GM23338 (cell line): Measurements from ENCODE around the gene GVQW3. TPM values are rescaled to one million over a fixed set of nuclear protein-coding genes. Genes with fewer than 3 reads are reported as not detected.

Source experiments
- ATAC-seq: fragments of 200-7000 bp; cut with Tn5 transposase; 3 replicates; pipeline ENCODE4 v1.9.1; 2020
- DNase-seq: peaks from one replicate; pipeline ENCODE4 v3.0.0-alpha.2; 2015; ENCODE audit warnings: low spot score
- H2AFZ ChIP-seq: fragments of 200-600 bp; sonication (generic); 2 replicates; pipeline ENCODE4 v1.8.0; 2016; ENCODE audit warnings: antibody characterized with exemption, mild to moderate bottlenecking, moderate library complexity
- H3F3A ChIP-seq: fragments of 200-600 bp; sonication (generic); replicated peaks from 2 replicates; pipeline ENCODE4 v1.8.0; 2017; ENCODE audit warnings: antibody characterized with exemption, mixed run types, low read depth
- H3K27ac ChIP-seq: fragments of 200-600 bp; sonication (generic); 2 replicates; pipeline ENCODE4 v1.6.1; 2016; ENCODE audit warnings: low read depth
- H3K27me3 ChIP-seq: fragments of 200-600 bp; sonication (generic); 2 replicates; pipeline ENCODE4 v1.8.0; 2016; ENCODE audit warnings: mild to moderate bottlenecking, mixed run types, moderate library complexity; ENCODE audit not compliant: insufficient read depth
- H3K36me3 ChIP-seq: fragments of 200-600 bp; sonication (generic); 2 replicates; pipeline ENCODE4 v1.8.0; 2016; ENCODE audit warnings: mild to moderate bottlenecking; ENCODE audit not compliant: insufficient read depth
- H3K4me1 ChIP-seq: fragments of 200-600 bp; sonication (generic); 2 replicates; pipeline ENCODE4 v1.8.0; 2016; ENCODE audit warnings: mild to moderate bottlenecking, moderate library complexity; ENCODE audit not compliant: insufficient read depth
- H3K4me2 ChIP-seq: fragments of 200-600 bp; sonication (generic); 2 replicates; pipeline ENCODE4 v1.7.1; 2017; ENCODE audit warnings: mixed run types
- H3K4me3 ChIP-seq: fragments of 200-600 bp; sonication (generic); 2 replicates; pipeline ENCODE4 v1.6.1; 2016; ENCODE audit warnings: mixed run types
- H3K79me2 ChIP-seq: fragments of 200-600 bp; sonication (generic); replicated peaks from 2 replicates; pipeline ENCODE4 v1.8.0; 2017; ENCODE audit warnings: mild to moderate bottlenecking; ENCODE audit not compliant: insufficient read depth
- H3K9me2 ChIP-seq: fragments of 200-600 bp; sonication (generic); 2 replicates; pipeline ENCODE4 v1.8.0; 2017; ENCODE audit not compliant: insufficient read depth
- H4K20me1 ChIP-seq: fragments of 200-600 bp; sonication (generic); replicated peaks from 2 replicates; pipeline ENCODE4 v1.8.0; 2017; ENCODE audit warnings: mild to moderate bottlenecking; ENCODE audit not compliant: insufficient read depth
- H3K27ac Mint-ChIP-seq: 2 replicates; pipeline ENCODE4 v1.8.0; 2020; ENCODE audit warnings: inconsistent platforms, mild to moderate bottlenecking, moderate library complexity, mixed read lengths
- H3K27me3 Mint-ChIP-seq: 3 replicates; pipeline ENCODE4 v1.8.0; 2022; ENCODE audit warnings: low read depth, mild to moderate bottlenecking, moderate library complexity, mixed read lengths, inconsistent platforms; ENCODE audit not compliant: insufficient read depth, poor library complexity
- H3K36me3 Mint-ChIP-seq: 3 replicates; pipeline ENCODE4 v1.8.0; 2021; ENCODE audit warnings: low read depth, mild to moderate bottlenecking, inconsistent platforms, moderate library complexity, mixed read lengths
- H3K4me1 Mint-ChIP-seq: 3 replicates; pipeline ENCODE4 v1.8.0; 2020; ENCODE audit warnings: mild to moderate bottlenecking, inconsistent platforms, mixed read lengths
- H3K4me3 Mint-ChIP-seq: 3 replicates; pipeline ENCODE4 v1.8.0; 2021; ENCODE audit warnings: moderate library complexity, mild to moderate bottlenecking, inconsistent platforms, mixed read lengths
- H3K9me3 Mint-ChIP-seq: 3 replicates; pipeline ENCODE4 v1.8.0; 2020; ENCODE audit warnings: moderate library complexity, mild to moderate bottlenecking, inconsistent platforms, mixed read lengths
- STAT1 ChIP-seq: IDR thresholded peaks from one replicate; pipeline ENCODE4 v1.6.1; 2016; ENCODE audit warnings: antibody characterized with exemption; ENCODE audit not compliant: unreplicated experiment
- ZNF331 ChIP-seq: fragments of 250-450 bp; sonication (Bioruptor Pico); IDR thresholded peaks from 2 replicates; pipeline ENCODE4 v1.5.0; 2020; ENCODE audit warnings: low read depth, mild to moderate bottlenecking, moderate library complexity
- polyA plus RNA-seq: library from polyadenylated mRNA; unstranded; fragments of >200 nt; fragmentation: Nextera tagmentation; extraction: Ambion mirVana; gene quantifications from 2 replicates; pipeline ENCODE4 v1.2.1, GENCODE V29; 2016
- total RNA-seq: library from RNA; depleted of rRNA; stranded (reverse); fragments of >200 nt; shearing (Covaris generic); gene quantifications from 2 replicates; pipeline ENCODE4 v1.2.3, GENCODE V29; 2014
- TF ChIP-seq, protein P1 (sequence below), 2 experiments: fragments of 200-600 bp in 1 of 2; sonication (generic) in 1 of 2; conservative IDR thresholded peaks; 2 replicates each; pipeline versions ENCODE4 v1.5.1 to v1.6.1; 2016 to 2017; ENCODE audit warnings: antibody characterized with exemption in 2 of 2, low read depth in 2 of 2, mild to moderate bottlenecking in 2 of 2, moderate library complexity in 1 of 2
- TF ChIP-seq, protein P2 (sequence below): IDR thresholded peaks from 2 replicates; pipeline ENCODE4 v1.6.1; 2016; ENCODE audit warnings: antibody characterized with exemption
- TF ChIP-seq, protein P3 (sequence below): fragments of 250-450 bp; sonication (Bioruptor Pico); IDR thresholded peaks from 2 replicates; pipeline ENCODE4 v1.5.0; 2020; ENCODE audit warnings: mild to moderate bottlenecking, moderate library complexity

Gene GVQW3
- total and polyA plus RNA-seq, 2 experiments from 2014 or later = 3.5 to 4.9 TPM

DNA sequence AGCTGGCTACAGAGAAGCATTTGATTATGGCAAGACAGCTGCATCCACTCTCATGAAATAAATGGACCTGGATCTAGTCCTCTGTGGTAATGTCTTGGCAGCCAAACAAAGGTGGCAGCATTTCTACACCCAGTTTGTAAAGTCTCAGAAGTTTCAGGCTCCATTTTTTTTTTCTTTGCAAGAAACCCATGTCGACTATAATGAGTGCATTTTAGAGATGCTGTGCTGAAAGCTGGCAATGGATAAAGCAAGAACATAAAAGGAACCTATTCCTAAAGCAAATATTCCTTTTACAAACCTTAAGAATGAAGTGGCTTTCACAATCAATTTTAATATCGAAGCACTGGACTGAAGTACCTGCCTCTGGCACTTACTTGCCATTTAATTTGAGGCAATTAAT is 33.7 kb upstream of the GVQW3 start:
- Histone ChIP-seq H3K4me1 (no peaks in the 10 kb centered on the region), H3K27ac (no peak overlapping the region), H3K9me2 (no peaks in the 10 kb centered on the region), H4K20me1 (no peaks in the 10 kb centered on the region), H2AFZ (no peak overlapping the region), H3K4me3 (no peak overlapping the region), H3K36me3 (peaks cover 2% of the 10 kb centered on the region; the same call in 1 of the 2 replicates), H3K27me3 (no peaks in the 10 kb centered on the region), H3F3A (no peaks in the 10 kb centered on the region), H3K79me2 (no peaks in the 10 kb centered on the region), H3K4me2 (no peak overlapping the region)
- no peaks in the 10 kb centered on the region for H3K9me3 Mint-ChIP-seq
- no peaks in the 10 kb centered on the region for H3K4me1 Mint-ChIP-seq
- ATAC-seq (no peak), DNase-seq (no peak)
- H3K27me3 Mint-ChIP-seq = no peaks in the 10 kb centered on the region
- H3K27ac Mint-ChIP-seq = no peak overlapping the region
- no peak overlapping the region for H3K4me3 Mint-ChIP-seq
- TF ChIP-seq ZNF331 (CRISPR knock-in tag) = no peak
- TF ChIP-seq, protein P1, sequence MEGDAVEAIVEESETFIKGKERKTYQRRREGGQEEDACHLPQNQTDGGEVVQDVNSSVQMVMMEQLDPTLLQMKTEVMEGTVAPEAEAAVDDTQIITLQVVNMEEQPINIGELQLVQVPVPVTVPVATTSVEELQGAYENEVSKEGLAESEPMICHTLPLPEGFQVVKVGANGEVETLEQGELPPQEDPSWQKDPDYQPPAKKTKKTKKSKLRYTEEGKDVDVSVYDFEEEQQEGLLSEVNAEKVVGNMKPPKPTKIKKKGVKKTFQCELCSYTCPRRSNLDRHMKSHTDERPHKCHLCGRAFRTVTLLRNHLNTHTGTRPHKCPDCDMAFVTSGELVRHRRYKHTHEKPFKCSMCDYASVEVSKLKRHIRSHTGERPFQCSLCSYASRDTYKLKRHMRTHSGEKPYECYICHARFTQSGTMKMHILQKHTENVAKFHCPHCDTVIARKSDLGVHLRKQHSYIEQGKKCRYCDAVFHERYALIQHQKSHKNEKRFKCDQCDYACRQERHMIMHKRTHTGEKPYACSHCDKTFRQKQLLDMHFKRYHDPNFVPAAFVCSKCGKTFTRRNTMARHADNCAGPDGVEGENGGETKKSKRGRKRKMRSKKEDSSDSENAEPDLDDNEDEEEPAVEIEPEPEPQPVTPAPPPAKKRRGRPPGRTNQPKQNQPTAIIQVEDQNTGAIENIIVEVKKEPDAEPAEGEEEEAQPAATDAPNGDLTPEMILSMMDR (conservative IDR thresholded peaks at IDR 0.05; ENCODE audit: low read depth in 2 of 2) = peak in 1 of 2 experiments; percentile 22; a peak in 1 of 4 replicates
- TF ChIP-seq, protein P2, sequence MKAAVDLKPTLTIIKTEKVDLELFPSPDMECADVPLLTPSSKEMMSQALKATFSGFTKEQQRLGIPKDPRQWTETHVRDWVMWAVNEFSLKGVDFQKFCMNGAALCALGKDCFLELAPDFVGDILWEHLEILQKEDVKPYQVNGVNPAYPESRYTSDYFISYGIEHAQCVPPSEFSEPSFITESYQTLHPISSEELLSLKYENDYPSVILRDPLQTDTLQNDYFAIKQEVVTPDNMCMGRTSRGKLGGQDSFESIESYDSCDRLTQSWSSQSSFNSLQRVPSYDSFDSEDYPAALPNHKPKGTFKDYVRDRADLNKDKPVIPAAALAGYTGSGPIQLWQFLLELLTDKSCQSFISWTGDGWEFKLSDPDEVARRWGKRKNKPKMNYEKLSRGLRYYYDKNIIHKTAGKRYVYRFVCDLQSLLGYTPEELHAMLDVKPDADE = no peak
- TF ChIP-seq STAT1 = no peak
- TF ChIP-seq, protein P3, sequence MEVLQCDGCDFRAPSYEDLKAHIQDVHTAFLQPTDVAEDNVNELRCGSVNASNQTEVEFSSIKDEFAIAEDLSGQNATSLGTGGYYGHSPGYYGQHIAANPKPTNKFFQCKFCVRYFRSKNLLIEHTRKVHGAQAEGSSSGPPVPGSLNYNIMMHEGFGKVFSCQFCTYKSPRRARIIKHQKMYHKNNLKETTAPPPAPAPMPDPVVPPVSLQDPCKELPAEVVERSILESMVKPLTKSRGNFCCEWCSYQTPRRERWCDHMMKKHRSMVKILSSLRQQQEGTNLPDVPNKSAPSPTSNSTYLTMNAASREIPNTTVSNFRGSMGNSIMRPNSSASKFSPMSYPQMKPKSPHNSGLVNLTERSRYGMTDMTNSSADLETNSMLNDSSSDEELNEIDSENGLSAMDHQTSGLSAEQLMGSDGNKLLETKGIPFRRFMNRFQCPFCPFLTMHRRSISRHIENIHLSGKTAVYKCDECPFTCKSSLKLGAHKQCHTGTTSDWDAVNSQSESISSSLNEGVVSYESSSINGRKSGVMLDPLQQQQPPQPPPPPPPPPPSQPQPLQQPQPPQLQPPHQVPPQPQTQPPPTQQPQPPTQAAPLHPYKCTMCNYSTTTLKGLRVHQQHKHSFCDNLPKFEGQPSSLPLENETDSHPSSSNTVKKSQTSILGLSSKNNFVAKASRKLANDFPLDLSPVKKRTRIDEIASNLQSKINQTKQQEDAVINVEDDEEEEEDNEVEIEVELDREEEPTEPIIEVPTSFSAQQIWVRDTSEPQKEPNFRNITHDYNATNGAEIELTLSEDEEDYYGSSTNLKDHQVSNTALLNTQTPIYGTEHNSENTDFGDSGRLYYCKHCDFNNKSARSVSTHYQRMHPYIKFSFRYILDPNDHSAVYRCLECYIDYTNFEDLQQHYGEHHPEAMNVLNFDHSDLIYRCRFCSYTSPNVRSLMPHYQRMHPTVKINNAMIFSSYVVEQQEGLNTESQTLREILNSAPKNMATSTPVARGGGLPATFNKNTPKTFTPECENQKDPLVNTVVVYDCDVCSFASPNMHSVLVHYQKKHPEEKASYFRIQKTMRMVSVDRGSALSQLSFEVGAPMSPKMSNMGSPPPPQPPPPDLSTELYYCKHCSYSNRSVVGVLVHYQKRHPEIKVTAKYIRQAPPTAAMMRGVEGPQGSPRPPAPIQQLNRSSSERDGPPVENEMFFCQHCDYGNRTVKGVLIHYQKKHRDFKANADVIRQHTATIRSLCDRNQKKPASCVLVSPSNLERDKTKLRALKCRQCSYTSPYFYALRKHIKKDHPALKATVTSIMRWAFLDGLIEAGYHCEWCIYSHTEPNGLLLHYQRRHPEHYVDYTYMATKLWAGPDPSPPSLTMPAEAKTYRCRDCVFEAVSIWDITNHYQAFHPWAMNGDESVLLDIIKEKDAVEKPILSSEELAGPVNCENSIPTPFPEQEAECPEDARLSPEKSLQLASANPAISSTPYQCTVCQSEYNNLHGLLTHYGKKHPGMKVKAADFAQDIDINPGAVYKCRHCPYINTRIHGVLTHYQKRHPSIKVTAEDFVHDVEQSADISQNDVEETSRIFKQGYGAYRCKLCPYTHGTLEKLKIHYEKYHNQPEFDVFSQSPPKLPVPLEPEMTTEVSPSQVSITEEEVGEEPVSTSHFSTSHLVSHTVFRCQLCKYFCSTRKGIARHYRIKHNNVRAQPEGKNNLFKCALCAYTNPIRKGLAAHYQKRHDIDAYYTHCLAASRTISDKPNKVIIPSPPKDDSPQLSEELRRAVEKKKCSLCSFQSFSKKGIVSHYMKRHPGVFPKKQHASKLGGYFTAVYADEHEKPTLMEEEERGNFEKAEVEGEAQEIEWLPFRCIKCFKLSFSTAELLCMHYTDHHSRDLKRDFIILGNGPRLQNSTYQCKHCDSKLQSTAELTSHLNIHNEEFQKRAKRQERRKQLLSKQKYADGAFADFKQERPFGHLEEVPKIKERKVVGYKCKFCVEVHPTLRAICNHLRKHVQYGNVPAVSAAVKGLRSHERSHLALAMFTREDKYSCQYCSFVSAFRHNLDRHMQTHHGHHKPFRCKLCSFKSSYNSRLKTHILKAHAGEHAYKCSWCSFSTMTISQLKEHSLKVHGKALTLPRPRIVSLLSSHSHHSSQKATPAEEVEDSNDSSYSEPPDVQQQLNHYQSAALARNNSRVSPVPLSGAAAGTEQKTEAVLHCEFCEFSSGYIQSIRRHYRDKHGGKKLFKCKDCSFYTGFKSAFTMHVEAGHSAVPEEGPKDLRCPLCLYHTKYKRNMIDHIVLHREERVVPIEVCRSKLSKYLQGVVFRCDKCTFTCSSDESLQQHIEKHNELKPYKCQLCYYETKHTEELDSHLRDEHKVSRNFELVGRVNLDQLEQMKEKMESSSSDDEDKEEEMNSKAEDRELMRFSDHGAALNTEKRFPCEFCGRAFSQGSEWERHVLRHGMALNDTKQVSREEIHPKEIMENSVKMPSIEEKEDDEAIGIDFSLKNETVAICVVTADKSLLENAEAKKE (CRISPR knock-in tag) = no peak
- H3K36me3 Mint-ChIP-seq = peaks cover 14% of the 10 kb centered on the region; the same call in 2 of the 3 replicates
